ENCODE measurements around the gene RBFA.
"Not testable (repeated sequence)": the region's sequence is repeated elsewhere in the genome, so short reads cannot be mapped to it uniquely, and the experiment has no call there.

The RBFA gene

GRCh38 chr18:80006724-80007123 lies 27.5 kb upstream of the RBFA start:
- H3K9ac ChIP-seq (ENCODE audit: low read length), result no peak overlapping the region
- no peaks in the 10 kb centered on the region for H3K27me3 ChIP-seq (ENCODE audit: control insufficient read depth, insufficient read depth, low read length)
- H3K4me3 ChIP-seq (ENCODE audit: low read length), result no peak overlapping the region
- H3K27ac ChIP-seq (ENCODE audit: low read depth, low read length), result no peak overlapping the region
- no peaks in the 10 kb centered on the region for H3K36me3 ChIP-seq (ENCODE audit: control insufficient read depth, insufficient read depth, low read length)
- H3K4me1 ChIP-seq (ENCODE audit: control insufficient read depth, insufficient read depth, low read length), result peaks cover 6% of the 10 kb centered on the region

DNA sequence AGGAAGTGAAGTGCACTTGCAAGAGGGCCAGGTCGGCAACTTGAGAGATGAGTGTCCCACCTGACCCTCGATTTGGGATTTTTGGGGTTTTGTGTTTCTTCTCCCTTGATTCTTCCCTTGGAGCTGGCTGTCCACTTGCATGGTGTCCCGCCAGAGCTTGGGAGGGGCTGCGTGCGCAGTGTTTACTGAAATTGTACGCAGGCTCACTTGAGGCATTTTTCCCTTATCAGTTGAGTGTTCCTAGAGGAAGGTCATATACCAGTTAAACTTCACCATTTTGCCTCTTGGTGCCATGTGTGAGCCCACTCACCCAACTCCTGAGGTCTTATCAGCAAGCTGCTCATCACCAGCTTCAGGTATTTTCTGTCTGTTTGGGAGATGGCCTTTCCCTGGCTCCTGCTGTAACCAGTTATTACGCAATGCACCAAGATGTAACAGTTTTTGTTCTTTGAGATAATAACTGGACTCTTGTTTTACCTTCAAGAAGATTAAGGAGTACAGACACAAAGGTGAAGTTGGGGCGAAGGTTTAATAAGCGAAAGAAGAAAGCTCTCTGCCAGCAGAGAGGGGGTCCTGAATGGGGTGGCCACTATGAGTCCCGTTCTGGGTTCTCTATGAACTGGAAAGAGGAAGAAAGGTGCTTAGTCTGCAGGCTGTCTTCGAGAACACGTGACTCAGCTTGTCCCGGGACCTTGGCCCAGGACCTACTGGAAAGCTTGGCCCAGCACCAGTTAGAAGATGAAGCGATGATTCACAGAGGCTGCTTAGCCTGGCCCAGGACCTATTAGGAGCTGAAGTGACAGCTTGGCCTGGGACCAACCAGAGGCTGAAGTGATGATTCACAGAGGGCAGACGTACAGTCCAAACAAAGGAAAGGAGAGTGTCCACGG lies 24.3 kb upstream of the RBFA start:
- peak overlapping the region; percentile 84 for H3K27ac ChIP-seq (ENCODE audit: low read depth, low read length)
- H3K4me3 ChIP-seq (ENCODE audit: low read length), result peak overlapping the region; percentile 16
- H3K36me3 ChIP-seq (ENCODE audit: control insufficient read depth, insufficient read depth, low read length), result no peaks in the 10 kb centered on the region
- no peaks in the 10 kb centered on the region for H3K27me3 ChIP-seq (ENCODE audit: control insufficient read depth, insufficient read depth, low read length)
- H3K4me1 ChIP-seq (ENCODE audit: control insufficient read depth, insufficient read depth, low read length), result peaks cover 6% of the 10 kb centered on the region
- H3K9ac ChIP-seq (ENCODE audit: low read length), result no peak overlapping the region

GRCh38 chr18:80010551-80010906 lies 23.7 kb upstream of the RBFA start:
- Histone ChIP-seq H3K4me3 (ENCODE audit: low read length) (no peak overlapping the region), H3K27me3 (ENCODE audit: control insufficient read depth, insufficient read depth, low read length) (no peaks in the 10 kb centered on the region), H3K9ac (ENCODE audit: low read length) (no peak overlapping the region), H3K36me3 (ENCODE audit: control insufficient read depth, insufficient read depth, low read length) (no peaks in the 10 kb centered on the region), H3K27ac (ENCODE audit: low read depth, low read length) (peak overlapping the region; percentile 84), H3K4me1 (ENCODE audit: control insufficient read depth, insufficient read depth, low read length) (peaks cover 6% of the 10 kb centered on the region)

DNA sequence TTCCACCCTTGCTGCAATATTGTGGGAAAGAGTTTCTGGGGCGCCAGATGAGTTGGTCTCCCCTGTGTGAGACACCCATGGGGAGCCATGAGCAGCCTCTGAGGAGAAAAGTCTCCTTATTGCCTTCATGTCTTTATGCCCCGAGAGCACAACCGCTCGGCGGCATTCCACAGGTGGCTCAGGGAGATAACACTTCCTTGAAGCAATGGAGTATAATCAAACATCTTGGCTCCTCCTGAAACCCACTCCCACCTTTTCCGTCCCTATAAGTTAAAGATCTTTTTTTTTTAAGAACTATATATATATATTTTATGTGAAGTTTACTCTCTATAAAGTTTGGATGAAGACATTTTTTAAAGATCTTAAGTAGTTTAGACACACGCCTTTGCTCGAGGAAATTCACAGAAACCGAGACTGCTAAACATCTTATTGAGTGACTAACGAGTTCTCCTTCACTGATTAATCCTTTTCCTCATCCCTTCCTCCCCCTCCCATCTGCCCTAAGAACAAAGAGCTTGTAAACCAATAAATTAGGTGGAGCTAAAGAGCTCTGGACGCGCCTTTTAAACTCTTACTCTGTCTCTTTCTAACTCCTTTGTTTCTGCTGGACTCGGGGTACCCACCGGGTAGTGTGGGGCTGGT lies 22.6 kb upstream of the RBFA start:
- not testable (repeated sequence) for H3K27ac ChIP-seq (ENCODE audit: low read depth, low read length); H3K9ac ChIP-seq (ENCODE audit: low read length); H3K4me1 ChIP-seq (ENCODE audit: control insufficient read depth, insufficient read depth, low read length); H3K4me3 ChIP-seq (ENCODE audit: low read length); H3K36me3 ChIP-seq (ENCODE audit: control insufficient read depth, insufficient read depth, low read length); H3K27me3 ChIP-seq (ENCODE audit: control insufficient read depth, insufficient read depth, low read length)

DNA sequence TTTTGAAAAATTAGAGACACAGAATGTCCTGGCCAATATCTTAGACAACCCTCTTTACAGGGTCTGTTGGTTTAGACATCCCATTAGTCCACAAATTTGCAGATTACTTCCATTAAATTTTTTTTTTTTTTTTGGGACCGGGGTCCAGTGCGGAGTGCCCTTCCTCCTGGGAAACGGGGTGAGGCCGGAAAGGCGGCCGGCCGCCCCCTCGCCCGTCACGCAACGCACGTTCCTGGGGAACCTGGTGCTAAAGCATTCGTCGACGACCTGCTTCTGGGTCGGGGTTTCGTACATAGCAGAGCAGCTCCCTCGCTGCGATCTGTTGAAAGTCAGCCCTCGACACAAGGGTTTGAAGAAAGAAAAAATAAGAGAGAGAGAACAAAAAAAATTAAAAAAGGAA lies 21.5 kb upstream of the RBFA start:
- H3K27me3 ChIP-seq (ENCODE audit: control insufficient read depth, insufficient read depth, low read length), result no peaks in the 10 kb centered on the region
- H3K9ac ChIP-seq (ENCODE audit: low read length), result no peak overlapping the region
- H3K27ac ChIP-seq (ENCODE audit: low read depth, low read length), result no peak overlapping the region
- no peak overlapping the region for H3K4me3 ChIP-seq (ENCODE audit: low read length)
- H3K36me3 ChIP-seq (ENCODE audit: control insufficient read depth, insufficient read depth, low read length), result no peaks in the 10 kb centered on the region
- peaks cover 6% of the 10 kb centered on the region for H3K4me1 ChIP-seq (ENCODE audit: control insufficient read depth, insufficient read depth, low read length)

- Histone ChIP-seq H3K9ac (ENCODE audit: low read length) (no peak overlapping the region), H3K4me3 (ENCODE audit: low read length) (no peak overlapping the region), H3K27ac (ENCODE audit: low read depth, low read length) (no peak overlapping the region)
Measured at GRCh38 chr18:80022613-80023012, 11.6 kb upstream of the RBFA start.

GRCh38 chr18:80023173-80023572 lies 11.1 kb upstream of the RBFA start:
- H3K27ac ChIP-seq (ENCODE audit: low read depth, low read length), result no peak overlapping the region
- no peak overlapping the region for H3K4me3 ChIP-seq (ENCODE audit: low read length)
- H3K4me1 ChIP-seq (ENCODE audit: control insufficient read depth, insufficient read depth, low read length), result no peaks in the 10 kb centered on the region
- H3K9ac ChIP-seq (ENCODE audit: low read length), result no peak overlapping the region
- no peaks in the 10 kb centered on the region for H3K27me3 ChIP-seq (ENCODE audit: control insufficient read depth, insufficient read depth, low read length)
- no peaks in the 10 kb centered on the region for H3K36me3 ChIP-seq (ENCODE audit: control insufficient read depth, insufficient read depth, low read length)

More at GRCh38 chr18:80022613-80023012, 11.6 kb upstream of the RBFA start:
- Histone ChIP-seq H3K27me3 (ENCODE audit: control insufficient read depth, insufficient read depth, low read length) (no peaks in the 10 kb centered on the region), H3K4me1 (ENCODE audit: control insufficient read depth, insufficient read depth, low read length) (no peaks in the 10 kb centered on the region), H3K36me3 (ENCODE audit: control insufficient read depth, insufficient read depth, low read length) (no peaks in the 10 kb centered on the region)

- no peak overlapping the region for H3K27ac ChIP-seq (ENCODE audit: low read depth, low read length)
Measured at GRCh38 chr18:80026363-80026762, 7.9 kb upstream of the RBFA start.

GRCh38 chr18:80027719-80028118 lies 6.5 kb upstream of the RBFA start:
- H3K4me3 ChIP-seq (ENCODE audit: low read length); H3K4me1 ChIP-seq (ENCODE audit: control insufficient read depth, insufficient read depth, low read length); H3K27ac ChIP-seq (ENCODE audit: low read depth, low read length); H3K27me3 ChIP-seq (ENCODE audit: control insufficient read depth, insufficient read depth, low read length); H3K36me3 ChIP-seq (ENCODE audit: control insufficient read depth, insufficient read depth, low read length); H3K9ac ChIP-seq (ENCODE audit: low read length): not testable (repeated sequence)

More at GRCh38 chr18:80026363-80026762, 7.9 kb upstream of the RBFA start:
- H3K4me1 ChIP-seq (ENCODE audit: control insufficient read depth, insufficient read depth, low read length), result no peaks in the 10 kb centered on the region
- H3K9ac ChIP-seq (ENCODE audit: low read length), result no peak overlapping the region
- no peaks in the 10 kb centered on the region for H3K36me3 ChIP-seq (ENCODE audit: control insufficient read depth, insufficient read depth, low read length)
- H3K27me3 ChIP-seq (ENCODE audit: control insufficient read depth, insufficient read depth, low read length), result no peaks in the 10 kb centered on the region
- H3K4me3 ChIP-seq (ENCODE audit: low read length), result no peak overlapping the region

DNA sequence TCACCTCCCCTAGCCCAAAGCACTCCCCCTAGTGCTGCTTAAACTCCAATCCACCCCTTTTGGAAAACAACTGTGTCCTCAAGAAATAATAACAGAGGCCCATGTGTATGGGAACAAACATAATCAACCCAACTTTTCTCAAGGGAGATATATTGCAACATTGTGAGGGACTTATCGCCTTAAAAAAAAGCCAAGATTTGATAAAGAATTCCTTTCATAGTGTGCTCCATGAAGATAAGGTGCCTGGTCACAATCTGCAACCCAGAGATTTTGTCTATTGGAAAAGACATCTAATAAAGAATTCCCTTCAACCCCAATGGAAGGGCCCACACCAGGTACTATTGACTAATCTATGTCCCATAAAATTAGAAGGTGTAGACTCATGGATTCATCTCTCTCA lies 4.5 kb upstream of the RBFA start:
- no peak overlapping the region for H3K27ac ChIP-seq (ENCODE audit: low read depth, low read length)
- H3K9ac ChIP-seq (ENCODE audit: low read length), result no peak overlapping the region
- no peak overlapping the region for H3K4me3 ChIP-seq (ENCODE audit: low read length)
- H3K27me3 ChIP-seq (ENCODE audit: control insufficient read depth, insufficient read depth, low read length), result no peaks in the 10 kb centered on the region
- H3K4me1 ChIP-seq (ENCODE audit: control insufficient read depth, insufficient read depth, low read length), result no peaks in the 10 kb centered on the region
- no peaks in the 10 kb centered on the region for H3K36me3 ChIP-seq (ENCODE audit: control insufficient read depth, insufficient read depth, low read length)

DNA sequence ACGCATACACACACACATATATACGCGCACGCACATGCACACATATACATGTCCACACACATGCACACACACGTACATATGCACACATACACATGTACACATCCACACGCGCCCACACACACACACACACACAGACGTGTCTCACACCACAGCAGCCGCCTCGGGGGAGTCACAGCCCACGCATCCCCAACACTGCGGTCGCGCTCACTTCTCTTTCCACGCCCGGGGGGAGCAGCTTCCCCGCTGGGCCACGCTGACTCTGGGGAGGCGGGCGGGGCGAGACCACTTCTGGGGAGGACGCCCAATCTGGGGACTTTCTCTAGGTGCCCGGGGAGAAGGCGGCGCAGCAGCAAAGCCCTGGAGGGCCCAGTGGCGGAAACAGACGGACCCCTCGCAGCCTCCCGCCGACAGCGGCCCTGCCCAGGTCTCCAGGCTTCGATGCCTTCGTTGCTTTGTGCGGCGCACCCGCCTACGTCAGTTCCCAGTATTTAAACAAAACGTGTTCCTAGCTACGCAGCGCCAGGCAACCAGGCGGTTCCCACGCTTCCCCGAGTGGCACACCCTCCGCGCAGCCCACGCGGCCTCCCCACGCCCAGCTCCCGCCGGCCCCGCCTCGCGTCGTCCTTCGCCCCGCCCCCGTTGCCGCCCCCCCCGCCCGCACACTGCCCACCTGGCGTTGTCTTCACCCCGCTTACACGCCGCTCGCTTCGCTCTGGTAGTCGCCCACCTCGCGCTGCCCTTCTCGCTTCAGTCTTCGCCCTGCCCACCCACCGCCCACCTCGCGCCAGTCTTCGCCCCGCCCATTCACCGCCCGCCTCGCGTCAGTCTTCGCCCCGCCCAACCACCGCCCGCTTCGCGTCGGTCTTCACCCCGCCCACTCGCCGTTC lies 810 bp upstream of the RBFA start:
- Histone ChIP-seq H3K36me3 (ENCODE audit: control insufficient read depth, insufficient read depth, low read length) (peaks cover 3% of the 10 kb centered on the region), H3K4me3 (ENCODE audit: low read length) (peak overlapping the region; percentile 75), H3K27ac (ENCODE audit: low read depth, low read length) (peak overlapping the region; percentile 81), H3K4me1 (ENCODE audit: control insufficient read depth, insufficient read depth, low read length) (peaks cover 7% of the 10 kb centered on the region), H3K9ac (ENCODE audit: low read length) (peak overlapping the region; percentile 60), H3K27me3 (ENCODE audit: control insufficient read depth, insufficient read depth, low read length) (no peaks in the 10 kb centered on the region)

GRCh38 chr18:80034852-80035406 lies 695 bp downstream of the RBFA start:
- H3K4me3 ChIP-seq (ENCODE audit: low read length), result peak overlapping the region; percentile 91
- peak overlapping the region; percentile 81 for H3K27ac ChIP-seq (ENCODE audit: low read depth, low read length)
- H3K27me3 ChIP-seq (ENCODE audit: control insufficient read depth, insufficient read depth, low read length), result no peaks in the 10 kb centered on the region
- H3K9ac ChIP-seq (ENCODE audit: low read length), result peak overlapping the region; percentile 51
- H3K36me3 ChIP-seq (ENCODE audit: control insufficient read depth, insufficient read depth, low read length), result peaks cover 3% of the 10 kb centered on the region
- peaks cover 7% of the 10 kb centered on the region for H3K4me1 ChIP-seq (ENCODE audit: control insufficient read depth, insufficient read depth, low read length)

All from rectal smooth muscle tissue (tissue), 1 donor.